Measurements from ENCODE around the gene FOXI1. TPM values are rescaled to one million over a fixed set of nuclear protein-coding genes. Genes with fewer than 3 reads are reported as not detected.
A peak's percentile ranks its signal among the peaks of the same experiment; 100 is the strongest.

Gene FOXI1
- total RNA-seq (2021): not detected in 2 replicates
- not detected for Bru-seq, nascent RNA
- percentile 15 among the genes with signal in this experiment for BruChase-seq, experiment 1, labeled RNA remaining after a 2-hour chase
- not detected for BruChase-seq, experiment 2, labeled RNA remaining after a 6-hour chase
- long read RNA-seq: 0 reads

DNA sequence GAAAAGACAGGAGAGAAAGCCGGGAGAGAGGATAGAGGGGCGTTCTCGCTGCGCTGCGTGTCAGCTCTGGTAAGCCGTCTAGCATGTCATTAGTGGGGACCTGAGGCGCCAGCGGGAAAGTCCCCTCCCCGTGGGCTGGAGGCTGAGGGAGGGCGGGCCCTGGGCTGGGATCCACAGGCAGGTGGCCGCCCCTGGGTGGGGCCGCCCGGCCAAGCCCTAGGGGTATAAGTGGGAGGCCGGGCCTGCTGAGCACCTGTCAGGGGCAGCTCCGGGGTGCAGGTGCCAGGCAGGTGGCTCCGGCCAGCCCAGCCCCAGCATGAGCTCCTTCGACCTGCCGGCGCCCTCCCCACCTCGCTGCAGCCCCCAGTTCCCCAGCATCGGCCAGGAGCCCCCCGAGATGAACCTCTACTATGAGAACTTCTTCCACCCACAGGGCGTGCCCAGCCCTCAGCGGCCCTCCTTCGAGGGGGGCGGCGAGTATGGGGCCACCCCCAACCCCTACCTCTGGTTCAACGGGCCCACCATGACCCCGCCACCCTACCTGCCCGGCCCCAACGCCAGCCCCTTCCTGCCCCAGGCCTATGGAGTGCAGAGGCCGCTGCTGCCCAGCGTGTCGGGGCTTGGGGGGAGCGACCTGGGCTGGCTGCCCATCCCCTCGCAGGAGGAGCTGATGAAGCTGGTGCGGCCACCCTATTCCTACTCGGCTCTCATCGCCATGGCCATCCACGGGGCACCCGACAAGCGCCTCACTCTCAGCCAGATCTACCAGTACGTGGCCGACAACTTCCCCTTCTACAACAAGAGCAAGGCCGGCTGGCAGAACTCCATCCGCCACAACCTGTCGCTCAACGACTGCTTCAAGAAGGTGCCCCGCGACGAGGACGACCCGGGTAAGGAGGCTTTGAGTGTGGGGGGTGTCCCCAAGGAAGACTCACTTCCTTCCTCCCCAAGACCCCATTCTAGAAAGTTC, at the start of gene FOXI1:
FOXI1 (plus strand) TSS at position 256 of the 970 bp plus-strand sequence; CDS start at position 317, 61 bp downstream.
- Histone ChIP-seq H2AFZ (no peak within 1 kb of the TSS), H3F3A (ENCODE audit: insufficient read depth, low read depth) (no peaks in the 10 kb centered on the region), H3K4me1 (replicated peaks; ENCODE audit: insufficient read depth) (peaks cover 11% of the 10 kb centered on the region; the same call in 1 of the 2 replicates), H3K4me3 (no peak within 1 kb of the TSS), H3K27ac (no peak within 1 kb of the TSS), H3K9me3 (ENCODE audit: insufficient read depth, low read depth) (no peaks in the 10 kb centered on the region), H3K4me2 (no peak within 1 kb of the TSS), H3K9me2 (ENCODE audit: insufficient read depth) (no peaks in the 10 kb centered on the region), H3K27me3 (ENCODE audit: insufficient read depth, low read depth) (no peaks in the 10 kb centered on the region), H4K20me1 (ENCODE audit: insufficient read depth) (no peaks in the 10 kb centered on the region), H3K79me2 (ENCODE audit: low read depth) (no peaks in the 10 kb centered on the region), H3K36me3 (ENCODE audit: low read depth) (no peaks in the 10 kb centered on the region)
- intact Hi-C loops (cut with micrococcal nuclease; ENCODE audit: unreplicated experiment): no loop called here
- CTCF ChIA-PET: no interaction called here
- no peak for DNase-seq
- POLR2A ChIA-PET (ENCODE audit: unreplicated experiment): no interaction called here
- TF ChIP-seq EZH2 (IDR thresholded peaks at IDR 0.05; ENCODE audit: low read depth): no peak
- TF ChIP-seq, protein P1, sequence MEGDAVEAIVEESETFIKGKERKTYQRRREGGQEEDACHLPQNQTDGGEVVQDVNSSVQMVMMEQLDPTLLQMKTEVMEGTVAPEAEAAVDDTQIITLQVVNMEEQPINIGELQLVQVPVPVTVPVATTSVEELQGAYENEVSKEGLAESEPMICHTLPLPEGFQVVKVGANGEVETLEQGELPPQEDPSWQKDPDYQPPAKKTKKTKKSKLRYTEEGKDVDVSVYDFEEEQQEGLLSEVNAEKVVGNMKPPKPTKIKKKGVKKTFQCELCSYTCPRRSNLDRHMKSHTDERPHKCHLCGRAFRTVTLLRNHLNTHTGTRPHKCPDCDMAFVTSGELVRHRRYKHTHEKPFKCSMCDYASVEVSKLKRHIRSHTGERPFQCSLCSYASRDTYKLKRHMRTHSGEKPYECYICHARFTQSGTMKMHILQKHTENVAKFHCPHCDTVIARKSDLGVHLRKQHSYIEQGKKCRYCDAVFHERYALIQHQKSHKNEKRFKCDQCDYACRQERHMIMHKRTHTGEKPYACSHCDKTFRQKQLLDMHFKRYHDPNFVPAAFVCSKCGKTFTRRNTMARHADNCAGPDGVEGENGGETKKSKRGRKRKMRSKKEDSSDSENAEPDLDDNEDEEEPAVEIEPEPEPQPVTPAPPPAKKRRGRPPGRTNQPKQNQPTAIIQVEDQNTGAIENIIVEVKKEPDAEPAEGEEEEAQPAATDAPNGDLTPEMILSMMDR (conservative IDR thresholded peaks at IDR 0.05): no peak
- no TSS peak for BruUV-seq (replicated peaks)

DNA sequence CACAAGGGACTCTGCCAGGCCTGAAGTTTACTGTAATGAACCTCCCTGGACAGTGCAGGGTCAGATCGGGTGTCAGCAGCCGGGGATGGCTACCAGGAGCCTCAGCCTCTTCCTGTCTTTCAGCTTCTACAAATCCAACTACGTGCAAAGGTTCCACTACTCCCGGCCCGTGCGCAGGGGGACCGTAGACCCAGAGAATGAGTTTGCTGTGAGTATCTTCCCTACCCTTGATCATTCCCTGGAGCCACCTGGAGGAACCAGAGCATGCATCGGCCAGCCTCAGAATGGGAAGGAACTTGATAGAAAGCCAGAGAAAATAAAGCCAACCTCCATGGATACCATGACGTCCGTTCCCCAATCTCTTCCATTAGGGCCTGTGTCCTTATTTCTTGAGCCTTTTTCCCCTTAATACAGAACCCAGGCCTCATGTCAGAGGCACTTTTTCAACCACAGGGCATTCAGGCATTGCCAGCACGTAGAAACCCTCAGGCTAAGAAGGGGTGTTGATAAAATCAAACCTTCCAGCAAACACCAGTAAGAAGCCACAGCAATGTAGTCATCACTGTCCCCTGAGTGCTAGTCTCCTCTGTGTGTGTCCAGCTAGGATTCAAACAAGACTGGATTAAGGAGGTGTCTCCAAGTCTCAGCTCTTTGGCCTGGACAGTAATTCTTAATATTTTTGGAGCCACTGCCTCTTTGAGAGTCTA, 49.0 kb upstream of the FOXI1 start:
- TF ChIP-seq, protein P1 (conservative IDR thresholded peaks at IDR 0.05): no peak
- H3K4me1 ChIP-seq (replicated peaks; ENCODE audit: insufficient read depth): peaks cover 19% of the 10 kb centered on the region
- POLR2A ChIA-PET (ENCODE audit: unreplicated experiment): no interaction called here
- H3K4me3 ChIP-seq: no peak overlapping the region
- CTCF ChIA-PET: interaction anchor here (0.6 to 1.2 kb wide), 2 partner anchors 9 to 14 kb away, joined by 3 to 5 read pairs; no protein-coding TSS in a partner anchor
- peak overlapping the region; percentile 45 for H3K27ac ChIP-seq
- intact Hi-C loops (cut with micrococcal nuclease; ENCODE audit: unreplicated experiment): no loop called here
- peak overlapping the region; percentile 33 for H3K4me2 ChIP-seq
- no peaks in the 10 kb centered on the region for H3K79me2 ChIP-seq (ENCODE audit: low read depth)
- no peaks in the 10 kb centered on the region for H4K20me1 ChIP-seq (ENCODE audit: insufficient read depth)
- no peaks in the 10 kb centered on the region for H3K9me2 ChIP-seq (ENCODE audit: insufficient read depth)
- no TSS peak for BruUV-seq (replicated peaks)
- H3K9me3 ChIP-seq (ENCODE audit: insufficient read depth, low read depth): no peaks in the 10 kb centered on the region
- H3F3A ChIP-seq (ENCODE audit: insufficient read depth, low read depth): peaks cover 15% of the 10 kb centered on the region; the same call in 1 of the 2 replicates
- peak; percentile 63 to 84 for DNase-seq
- no peaks in the 10 kb centered on the region for H3K36me3 ChIP-seq (ENCODE audit: low read depth)
- H3K27me3 ChIP-seq (ENCODE audit: insufficient read depth, low read depth): no peaks in the 10 kb centered on the region
- H2AFZ ChIP-seq: peak overlapping the region; percentile 9; the same call in 1 of the 2 replicates

DNA sequence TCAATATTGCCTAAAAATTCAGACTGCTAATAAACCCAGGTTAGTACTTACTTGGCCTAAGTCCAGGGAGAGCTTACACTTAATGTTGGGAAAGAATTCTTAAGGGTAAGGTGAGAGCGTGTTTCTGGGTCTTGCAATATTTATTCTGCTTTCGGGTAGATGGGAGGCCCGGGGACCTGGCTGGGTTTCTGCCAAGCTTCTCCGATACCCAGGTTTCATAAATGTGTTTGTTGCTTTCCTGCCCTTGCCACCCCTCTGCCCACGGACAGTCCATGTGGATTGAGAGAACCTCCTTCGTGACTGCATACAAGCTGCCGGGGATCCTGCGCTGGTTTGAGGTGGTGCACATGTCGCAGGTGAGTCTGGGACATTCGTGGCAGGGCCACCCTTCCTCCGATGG, 48.4 kb upstream of the FOXI1 start:
- H3K79me2 ChIP-seq (ENCODE audit: low read depth): no peaks in the 10 kb centered on the region
- H2AFZ ChIP-seq: peak overlapping the region; percentile 9; the same call in 1 of the 2 replicates
- intact Hi-C loops (cut with micrococcal nuclease; ENCODE audit: unreplicated experiment): no loop called here
- H3K9me3 ChIP-seq (ENCODE audit: insufficient read depth, low read depth): no peaks in the 10 kb centered on the region
- peak overlapping the region; percentile 33 for H3K4me2 ChIP-seq
- no peaks in the 10 kb centered on the region for H4K20me1 ChIP-seq (ENCODE audit: insufficient read depth)
- BruUV-seq (replicated peaks): no TSS peak
- DNase-seq: peak in 1 of 2 experiments; percentile 69
- ChIA-PET CTCF (interaction anchor here (0.7 to 1.2 kb wide), 2 partner anchors 8 to 14 kb away, joined by 4 to 5 read pairs; no protein-coding TSS in a partner anchor), POLR2A (ENCODE audit: unreplicated experiment) (no interaction called here)
- peaks cover 19% of the 10 kb centered on the region for H3K4me1 ChIP-seq (replicated peaks; ENCODE audit: insufficient read depth)
- H3K9me2 ChIP-seq (ENCODE audit: insufficient read depth): no peaks in the 10 kb centered on the region
- TF ChIP-seq EZH2 (IDR thresholded peaks at IDR 0.05; ENCODE audit: low read depth): no peak
- TF ChIP-seq, protein P1 (conservative IDR thresholded peaks at IDR 0.05): no peak
- no peaks in the 10 kb centered on the region for H3K36me3 ChIP-seq (ENCODE audit: low read depth)
- peak overlapping the region; percentile 45 for H3K27ac ChIP-seq
- no peak overlapping the region for H3K4me3 ChIP-seq
- no peaks in the 10 kb centered on the region for H3K27me3 ChIP-seq (ENCODE audit: insufficient read depth, low read depth)
- peaks cover 15% of the 10 kb centered on the region; the same call in 1 of the 2 replicates for H3F3A ChIP-seq (ENCODE audit: insufficient read depth, low read depth)
